ENCODE data around the gene PDE8A. TPM values are rescaled to one million over a fixed set of nuclear protein-coding genes. Genes with fewer than 3 reads are reported as not detected.

The PDE8A gene
- total RNA-seq, 2 experiments from 2014 or later = 17.3 to 18.7 TPM

DNA sequence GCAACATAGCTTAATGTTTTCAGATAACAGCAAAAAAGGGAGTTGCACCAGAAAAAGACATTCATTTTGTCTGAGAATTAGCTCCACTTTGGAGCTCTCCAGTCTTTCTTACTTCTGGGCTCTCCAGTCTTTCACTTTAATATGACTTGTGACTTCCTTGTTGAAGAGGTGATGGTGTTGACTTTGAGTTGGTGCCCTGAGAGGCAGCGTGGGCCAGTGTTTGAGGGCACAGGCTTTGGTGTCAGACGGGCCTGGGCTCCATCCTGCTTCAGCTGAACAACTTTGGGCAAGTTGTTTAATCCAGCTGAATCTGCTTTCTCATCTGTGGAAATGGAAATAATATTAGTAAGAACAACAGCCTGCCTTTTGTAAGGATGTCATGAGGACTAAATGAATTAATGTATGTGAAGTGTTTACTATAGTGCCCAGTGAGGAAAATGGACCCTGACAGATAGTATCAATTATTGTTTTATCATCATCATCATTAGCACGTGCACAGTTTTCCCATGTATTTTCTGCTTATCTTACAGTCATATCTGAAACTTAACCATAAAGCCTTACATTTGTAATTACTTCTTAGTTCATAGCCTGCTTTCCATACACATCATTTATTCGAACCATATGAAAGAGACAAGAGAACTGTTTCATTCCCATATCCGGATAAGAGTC, 108.4 kb downstream of the PDE8A start:
- Mint-ChIP-seq H3K36me3 (peaks cover 26% of the 10 kb centered on the region), H3K9me3 (no peaks in the 10 kb centered on the region), H3K4me1 (no peaks in the 10 kb centered on the region), H3K4me3 (no peak overlapping the region), H3K27ac (no peak overlapping the region), H3K27me3 (no peaks in the 10 kb centered on the region)
- no peak for DNase-seq

DNA sequence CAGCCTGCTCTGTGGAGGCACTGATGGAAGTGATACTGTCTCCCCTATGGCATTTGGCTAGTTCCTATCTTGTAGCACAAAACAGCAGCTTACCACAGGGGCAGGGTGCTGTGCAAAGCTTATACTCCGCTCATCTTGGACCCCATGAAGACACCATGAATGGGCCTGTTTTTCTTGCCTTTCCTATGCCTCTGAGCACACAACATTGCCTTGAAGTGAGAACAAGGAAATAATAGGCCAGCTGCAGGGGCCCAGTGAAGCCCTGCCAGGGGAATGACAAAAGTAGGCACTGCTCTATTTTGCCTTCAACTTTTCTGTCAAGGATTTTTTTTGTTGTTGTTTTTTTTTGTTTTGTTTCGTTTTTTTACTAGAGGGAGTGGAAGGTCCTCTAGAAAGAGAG, 110.3 kb downstream of the PDE8A start:
- Mint-ChIP-seq H3K4me1 (no peaks in the 10 kb centered on the region), H3K27me3 (no peaks in the 10 kb centered on the region), H3K27ac (no peak overlapping the region), H3K9me3 (no peaks in the 10 kb centered on the region), H3K4me3 (no peak overlapping the region), H3K36me3 (peaks cover 23% of the 10 kb centered on the region)
- DNase-seq = no peak

DNA sequence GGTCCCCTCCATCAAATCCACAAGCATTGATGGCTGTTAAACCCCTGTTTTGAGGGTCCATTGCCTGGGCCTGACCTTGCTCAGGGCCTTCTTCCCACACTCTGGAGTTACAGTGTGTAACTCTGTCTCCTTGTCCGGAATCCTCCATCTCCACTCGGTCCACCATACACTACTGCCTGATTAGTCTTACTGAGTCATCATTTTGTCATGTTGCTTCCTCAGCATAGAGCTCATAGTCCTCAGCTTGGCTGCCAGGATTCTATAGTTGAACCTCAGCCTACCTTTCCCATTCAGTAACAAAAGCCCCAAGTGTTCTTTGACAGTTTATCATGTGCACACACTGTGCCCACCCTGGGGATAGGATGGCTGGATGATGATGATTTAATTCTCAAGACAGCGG, 113.0 kb downstream of the PDE8A start:
- Mint-ChIP-seq H3K4me3 (no peak overlapping the region), H3K36me3 (peaks cover 25% of the 10 kb centered on the region), H3K9me3 (no peaks in the 10 kb centered on the region), H3K27ac (no peak overlapping the region), H3K27me3 (no peaks in the 10 kb centered on the region), H3K4me1 (peaks cover 4% of the 10 kb centered on the region)
- DNase-seq = no peak

DNA sequence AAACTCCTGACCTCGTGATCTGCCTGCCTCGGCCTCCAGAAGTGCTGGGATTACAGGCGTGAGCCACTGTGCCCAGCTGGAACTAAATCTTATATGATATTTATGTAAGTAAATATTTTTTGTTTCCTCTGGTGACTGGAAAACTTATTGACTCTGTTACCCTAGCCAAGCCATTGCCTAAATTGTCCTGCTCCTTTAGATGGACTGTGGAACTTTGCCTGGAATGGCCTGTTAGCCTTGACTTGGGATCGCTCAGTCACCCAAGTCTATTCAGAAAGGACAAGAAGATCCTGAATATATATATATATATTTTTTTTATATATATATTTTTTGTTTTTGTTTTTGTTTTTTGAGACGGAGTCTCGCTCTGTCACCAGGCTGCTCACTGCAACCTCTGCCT, 113.9 kb downstream of the PDE8A start:
- no peaks in the 10 kb centered on the region for H3K27me3 Mint-ChIP-seq
- no peak for DNase-seq
- peaks cover 24% of the 10 kb centered on the region for H3K36me3 Mint-ChIP-seq
- H3K4me3 Mint-ChIP-seq = no peak overlapping the region
- H3K9me3 Mint-ChIP-seq = no peaks in the 10 kb centered on the region
- no peak overlapping the region for H3K27ac Mint-ChIP-seq
- H3K4me1 Mint-ChIP-seq = peaks cover 7% of the 10 kb centered on the region

DNA sequence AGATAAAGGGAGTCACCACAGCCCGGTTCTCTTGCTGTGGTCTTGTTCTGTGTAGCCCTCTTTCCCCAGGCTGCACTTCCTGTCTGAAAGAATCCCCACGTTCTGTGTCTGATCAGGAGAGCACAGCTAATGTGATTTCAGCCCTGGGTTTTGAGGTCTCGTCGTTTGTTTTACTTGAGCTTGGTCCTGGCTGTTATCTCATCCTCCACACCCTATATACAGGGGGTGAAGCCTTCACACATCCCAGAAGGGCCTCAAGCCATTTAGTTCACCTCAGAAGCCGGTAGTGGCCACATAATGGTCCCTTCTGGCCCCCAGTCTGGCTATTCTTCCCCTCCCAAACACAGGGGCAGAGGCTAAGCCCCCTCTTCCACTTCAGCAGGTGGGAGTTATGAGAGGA, 115.6 kb downstream of the PDE8A start:
- Mint-ChIP-seq H3K27ac (no peak overlapping the region), H3K4me1 (peaks cover 7% of the 10 kb centered on the region), H3K36me3 (peaks cover 20% of the 10 kb centered on the region), H3K9me3 (no peaks in the 10 kb centered on the region), H3K27me3 (no peaks in the 10 kb centered on the region), H3K4me3 (no peak overlapping the region)
- no peak for DNase-seq

DNA sequence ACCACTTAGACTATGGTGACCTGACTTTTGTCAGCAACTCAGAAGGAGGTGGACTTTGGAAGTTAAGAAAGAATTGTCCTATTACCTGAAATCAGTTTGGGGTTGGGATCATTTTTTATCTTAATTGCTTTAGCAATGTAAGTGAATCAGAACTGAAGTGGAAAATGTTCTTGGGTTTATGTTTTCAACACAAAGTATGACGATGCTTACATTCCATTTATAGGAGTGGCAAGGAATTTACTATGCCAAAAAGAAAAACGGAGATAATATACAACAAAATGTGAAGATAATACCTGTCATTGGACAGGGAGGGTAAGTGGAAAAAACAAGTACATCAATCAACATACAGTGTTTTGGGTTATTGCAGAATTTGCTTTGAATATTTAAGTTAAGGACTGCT, 116.1 kb downstream of the PDE8A start:
- H3K27me3 Mint-ChIP-seq = no peaks in the 10 kb centered on the region
- peaks cover 7% of the 10 kb centered on the region for H3K4me1 Mint-ChIP-seq
- no peak overlapping the region for H3K27ac Mint-ChIP-seq
- peaks cover 20% of the 10 kb centered on the region for H3K36me3 Mint-ChIP-seq
- H3K9me3 Mint-ChIP-seq = no peaks in the 10 kb centered on the region
- H3K4me3 Mint-ChIP-seq = no peak overlapping the region
- DNase-seq = no peak

DNA sequence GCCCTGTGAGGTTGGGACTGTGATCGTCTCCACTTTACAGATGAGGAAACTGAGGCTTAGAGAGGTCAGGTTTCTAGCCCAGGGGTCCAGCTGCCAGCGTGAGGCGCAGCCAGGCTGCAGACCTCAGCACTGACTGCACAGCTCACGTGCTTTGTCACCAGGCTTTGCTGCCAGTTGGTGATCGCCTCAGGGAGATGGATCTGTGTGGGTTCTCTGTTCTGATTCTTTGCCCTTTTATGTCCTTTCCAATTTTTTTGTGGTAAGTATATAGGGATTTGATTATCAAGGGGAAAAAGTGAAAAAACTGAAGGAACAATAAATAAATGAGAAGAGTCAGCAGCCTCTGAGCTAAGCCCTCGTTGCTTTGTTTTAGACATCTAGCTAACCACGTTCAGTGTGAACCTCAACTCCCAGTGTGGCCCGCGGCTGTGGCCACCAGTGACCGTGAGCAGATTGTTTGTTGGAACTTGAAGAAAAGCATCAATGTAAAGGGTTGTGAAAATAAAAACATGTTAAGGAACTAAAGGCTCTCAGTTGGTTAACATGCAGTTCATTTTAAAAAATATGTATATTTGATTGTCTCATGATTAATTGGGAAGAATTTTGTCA, 117.6 kb downstream of the PDE8A start:
- peaks cover 15% of the 10 kb centered on the region for H3K36me3 Mint-ChIP-seq
- no peak overlapping the region for H3K4me3 Mint-ChIP-seq
- no peak overlapping the region for H3K27ac Mint-ChIP-seq

DNA sequence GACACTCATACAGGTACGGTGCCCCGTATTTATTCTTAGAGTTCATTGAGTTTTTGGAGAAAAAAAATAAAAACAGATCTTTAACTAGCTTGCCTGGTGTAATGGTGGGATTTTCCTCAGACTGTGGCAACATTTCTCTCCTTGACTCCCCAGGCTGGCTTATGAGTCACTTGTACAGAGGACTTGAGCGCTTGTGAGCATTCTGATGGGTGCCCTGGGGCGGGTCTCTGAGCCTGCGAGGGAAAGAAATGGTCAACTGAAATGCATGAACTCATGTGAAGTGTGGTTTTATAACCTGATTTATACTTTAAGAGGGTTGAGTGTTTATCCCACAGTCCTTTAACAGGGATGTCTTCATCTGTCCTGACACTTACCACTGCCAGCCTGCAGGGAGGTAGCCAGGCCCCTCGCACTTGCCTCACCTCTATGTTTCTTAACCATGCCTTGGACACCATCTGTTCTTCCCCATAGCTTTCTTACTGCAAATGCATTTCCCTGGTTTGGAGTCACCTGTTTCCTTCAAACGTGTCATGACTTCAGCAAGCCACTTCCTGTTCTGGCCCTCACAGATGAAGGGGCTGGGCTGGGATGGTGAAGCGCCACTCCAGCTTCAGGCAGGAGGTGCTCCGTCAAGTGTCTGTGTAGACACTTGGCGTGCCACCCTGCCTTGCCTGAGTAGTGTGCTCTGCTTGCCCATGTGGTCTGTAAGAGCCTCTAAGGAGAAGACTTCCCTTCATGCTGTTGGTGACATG, 118.7 kb downstream of the PDE8A start:
- Mint-ChIP-seq H3K9me3 (no peaks in the 10 kb centered on the region), H3K36me3 (peaks cover 10% of the 10 kb centered on the region), H3K27ac (no peak overlapping the region), H3K27me3 (no peaks in the 10 kb centered on the region), H3K4me3 (no peak overlapping the region), H3K4me1 (peaks cover 7% of the 10 kb centered on the region)
- DNase-seq = peak; percentile 29

More for the DNA sequence above, 117.6 kb downstream of the PDE8A start:
- Mint-ChIP-seq H3K9me3 (no peaks in the 10 kb centered on the region), H3K4me1 (peaks cover 7% of the 10 kb centered on the region), H3K27me3 (no peaks in the 10 kb centered on the region)
- no peak for DNase-seq

DNA sequence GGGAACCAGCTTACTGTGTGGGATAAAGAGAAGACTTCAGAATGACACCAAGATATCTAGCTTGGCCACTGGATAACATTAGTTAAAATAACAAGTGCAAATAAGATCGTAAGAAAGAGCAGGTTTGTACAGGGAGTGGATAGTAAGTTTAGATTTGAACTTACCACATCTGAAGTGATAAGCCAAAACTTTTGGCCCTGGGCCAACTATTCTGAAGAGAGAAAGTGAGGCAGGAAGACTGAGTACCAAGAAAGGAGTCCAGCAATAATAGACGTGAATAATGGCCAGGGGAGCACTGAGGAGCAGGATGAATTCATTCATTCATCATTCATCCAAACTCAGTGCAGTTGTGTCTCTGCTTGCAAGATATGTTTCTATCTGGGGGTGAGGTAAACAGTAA, 122.9 kb downstream of the PDE8A start:
- no peaks in the 10 kb centered on the region for H3K27me3 Mint-ChIP-seq
- peaks cover 4% of the 10 kb centered on the region for H3K4me1 Mint-ChIP-seq
- no peak overlapping the region for H3K4me3 Mint-ChIP-seq
- no peak for DNase-seq
- peaks cover 3% of the 10 kb centered on the region for H3K36me3 Mint-ChIP-seq
- no peaks in the 10 kb centered on the region for H3K9me3 Mint-ChIP-seq
- no peak overlapping the region for H3K27ac Mint-ChIP-seq

DNA sequence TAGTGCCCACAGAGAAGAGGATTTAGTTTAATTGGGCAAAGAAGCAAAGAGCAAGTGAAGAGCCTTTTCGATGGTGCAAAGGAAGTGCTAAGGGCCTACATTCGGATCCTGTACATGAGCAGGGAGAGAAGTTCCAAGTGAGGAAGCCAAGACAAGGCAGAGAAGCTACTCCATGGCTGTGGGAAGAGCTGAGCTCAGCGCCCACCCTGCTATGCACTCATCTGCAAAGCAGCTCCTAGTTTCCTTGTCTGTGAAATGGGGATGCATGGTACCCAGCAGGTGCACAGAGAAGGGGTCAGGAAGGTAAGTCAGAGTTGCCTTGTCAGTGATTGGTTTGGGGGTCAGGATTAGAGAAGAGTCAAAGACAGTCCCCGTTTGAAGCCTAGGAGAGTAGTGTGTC, 126.5 kb downstream of the PDE8A start:
- Mint-ChIP-seq H3K36me3 (peaks cover 1% of the 10 kb centered on the region), H3K27me3 (no peaks in the 10 kb centered on the region), H3K27ac (no peak overlapping the region), H3K4me3 (no peak overlapping the region), H3K9me3 (no peaks in the 10 kb centered on the region), H3K4me1 (no peaks in the 10 kb centered on the region)
- no peak for DNase-seq

DNA sequence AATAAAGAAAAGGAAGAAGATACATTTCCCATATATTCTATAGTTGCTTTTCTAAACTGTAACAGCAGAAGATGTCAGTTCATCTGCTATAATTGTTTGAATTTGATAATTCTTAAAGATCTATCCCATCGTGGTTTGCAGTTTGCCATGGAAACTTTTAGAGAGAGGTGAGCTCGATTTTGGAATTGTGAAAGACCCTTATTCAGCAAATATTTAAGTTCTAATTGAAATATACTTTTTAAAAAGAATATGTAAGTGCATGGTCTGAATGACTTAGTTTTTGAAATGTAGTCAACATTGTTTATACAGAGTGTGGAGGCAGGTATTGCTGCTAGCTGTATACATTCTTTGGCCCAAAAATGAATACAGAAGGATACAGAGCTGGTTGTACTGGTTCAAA, 127.7 kb downstream of the PDE8A start:
- H3K9me3 Mint-ChIP-seq = no peaks in the 10 kb centered on the region
- H3K27ac Mint-ChIP-seq = no peak overlapping the region
- no peaks in the 10 kb centered on the region for H3K4me1 Mint-ChIP-seq
- peaks cover 7% of the 10 kb centered on the region for H3K36me3 Mint-ChIP-seq
- H3K4me3 Mint-ChIP-seq = no peak overlapping the region
- DNase-seq = no peak
- H3K27me3 Mint-ChIP-seq = no peaks in the 10 kb centered on the region

DNA sequence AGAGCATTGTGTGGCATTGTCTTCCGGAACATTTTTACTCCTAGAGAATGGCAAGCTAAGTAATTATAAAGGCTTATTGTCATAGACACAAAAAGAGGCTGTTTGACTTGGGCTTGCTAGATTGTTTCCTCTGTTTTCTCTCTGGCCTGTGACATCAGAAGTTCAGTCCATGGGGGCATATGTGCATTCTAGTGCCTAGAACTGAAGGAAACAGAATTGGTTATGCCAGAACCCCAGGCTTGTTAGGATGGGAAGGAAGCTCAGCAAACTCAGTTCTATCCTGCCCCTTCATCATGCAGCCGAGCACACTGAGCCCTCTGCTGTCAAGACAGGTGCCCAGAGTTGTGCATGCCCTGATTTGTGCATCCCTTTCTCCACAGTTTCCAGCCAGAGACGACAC, 131.3 kb downstream of the PDE8A start:
- Mint-ChIP-seq H3K36me3 (peaks cover 37% of the 10 kb centered on the region), H3K4me1 (peaks cover 20% of the 10 kb centered on the region), H3K27ac (no peak overlapping the region), H3K4me3 (no peak overlapping the region), H3K9me3 (no peaks in the 10 kb centered on the region), H3K27me3 (no peaks in the 10 kb centered on the region)
- no peak for DNase-seq

DNA sequence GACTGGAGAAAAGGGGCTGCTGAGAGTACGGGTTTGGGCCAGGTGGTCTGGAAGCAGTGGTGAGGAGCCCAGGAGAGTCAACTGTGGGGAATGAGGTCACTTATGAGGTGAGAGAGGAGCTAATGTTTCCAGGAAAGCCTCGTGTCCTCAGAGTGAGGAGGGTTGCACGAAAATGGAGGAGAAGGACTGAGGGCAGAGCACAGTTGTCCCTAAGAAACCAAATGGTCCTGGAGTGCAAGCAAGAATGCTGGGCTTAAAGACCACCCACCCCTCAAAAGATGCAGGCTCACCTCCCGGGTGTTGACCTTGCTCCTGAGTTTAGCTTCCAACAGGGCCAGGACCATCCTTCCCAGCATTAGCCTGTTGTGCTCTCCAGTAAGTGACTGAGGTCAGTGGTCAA, 133.2 kb downstream of the PDE8A start:
- H3K9me3 Mint-ChIP-seq = no peaks in the 10 kb centered on the region
- H3K4me1 Mint-ChIP-seq = peaks cover 20% of the 10 kb centered on the region
- peaks cover 43% of the 10 kb centered on the region for H3K36me3 Mint-ChIP-seq
- no peak overlapping the region for H3K27ac Mint-ChIP-seq
- H3K4me3 Mint-ChIP-seq = no peak overlapping the region
- DNase-seq = no peak
- H3K27me3 Mint-ChIP-seq = no peaks in the 10 kb centered on the region

DNA sequence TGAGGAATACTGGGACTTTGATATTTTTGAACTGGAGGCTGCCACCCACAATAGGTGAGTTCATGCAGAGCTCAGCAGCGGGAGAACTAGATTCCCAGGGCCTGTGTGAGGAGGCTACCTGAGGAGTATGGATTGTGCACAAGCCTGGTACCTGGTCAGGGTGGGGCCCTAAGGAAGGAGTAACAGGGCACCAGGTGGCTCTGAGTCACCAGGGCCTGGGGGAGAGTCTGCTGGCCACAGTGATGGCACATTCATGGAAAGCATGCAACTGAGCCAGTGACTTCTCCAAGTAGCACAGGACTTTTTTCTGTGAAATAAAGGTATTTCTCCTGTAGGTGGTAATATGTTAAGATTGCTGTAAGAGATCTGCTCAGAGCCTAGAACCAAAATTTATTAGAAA, 134.4 kb downstream of the PDE8A start:
- DNase-seq = no peak
- H3K9me3 Mint-ChIP-seq = no peaks in the 10 kb centered on the region
- H3K27ac Mint-ChIP-seq = peak overlapping the region; percentile 26
- H3K4me3 Mint-ChIP-seq = no peak overlapping the region
- peaks cover 20% of the 10 kb centered on the region for H3K4me1 Mint-ChIP-seq
- peaks cover 46% of the 10 kb centered on the region for H3K36me3 Mint-ChIP-seq
- no peaks in the 10 kb centered on the region for H3K27me3 Mint-ChIP-seq

DNA sequence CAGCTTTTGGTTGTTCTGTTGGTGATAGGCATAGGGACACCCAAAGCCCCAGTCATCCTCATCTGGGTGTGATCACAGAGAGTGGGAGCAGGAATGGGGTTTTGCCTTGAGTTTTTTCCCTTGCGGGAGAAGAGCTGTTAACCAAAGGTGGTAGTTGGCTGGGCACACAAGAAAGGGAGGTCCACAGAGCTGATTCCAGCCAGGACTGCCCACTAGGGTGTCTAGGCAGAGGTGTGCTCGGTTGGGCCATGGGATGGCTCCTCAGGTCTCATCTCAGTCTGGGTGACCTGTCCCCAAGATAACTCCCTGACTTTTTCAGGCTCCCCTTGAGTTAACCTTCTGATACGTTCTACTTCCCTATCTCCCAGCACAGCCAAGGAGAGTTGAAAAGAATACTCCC, 134.8 kb downstream of the PDE8A start:
- H3K27ac Mint-ChIP-seq = peak overlapping the region; percentile 26
- no peak overlapping the region for H3K4me3 Mint-ChIP-seq
- H3K36me3 Mint-ChIP-seq = peaks cover 46% of the 10 kb centered on the region
- H3K27me3 Mint-ChIP-seq = no peaks in the 10 kb centered on the region
- no peaks in the 10 kb centered on the region for H3K9me3 Mint-ChIP-seq
- H3K4me1 Mint-ChIP-seq = peaks cover 20% of the 10 kb centered on the region
- no peak for DNase-seq
